K562 (cell line): ENCODE measurements around the gene VLDLR. TPM values are rescaled to one million over a fixed set of nuclear protein-coding genes. Genes with fewer than 3 reads are reported as not detected.

ENCODE experiments used
- ATAC-seq: fragments of 200-7000 bp; cut with Tn5 transposase; 3 replicates; pipeline ENCODE4 v1.9.1; 2020; ENCODE audit warnings: moderate library complexity
- BruUV-seq: library from RNA; stranded (reverse); fragments of 400-500 nt; replicated peaks from 2 replicates; lab custom pipeline; 2021; lab: Mats Ljungman, UMichigan
- CTCF ChIA-PET: fragments of 300-600 bp; formaldehyde crosslinking; extraction: SDS; loops from one replicate; lab custom pipeline; 2021; ENCODE audit warnings: low intra/inter-chr PET ratio; lab: Yijun Ruan, JAX
- POLR2A ChIA-PET: fragments of 300-600, 350-650 bp; sonication (Branson Sonifier 250); formaldehyde crosslinking; extraction: SDS; loops from one replicate; lab custom pipeline; 2021; ENCODE audit warnings: antibody characterized with exemption, inconsistent platforms; lab: Yijun Ruan, JAX
- DNase-seq, 4 experiments: peaks; one replicate each; pipeline versions ENCODE4 v3.0.0 to v3.0.0-alpha.2; 2011 to 2018; ENCODE audit warnings: low spot score in 3 of 4, mixed read lengths in 3 of 4; ENCODE audit errors: extremely low read depth in 1 of 4
- FAIRE-seq: peaks from 2 replicates; lab custom pipeline; 2011; peaks lifted over from hg19 to GRCh38; lab: Jason Lieb, UNC
- H2AFZ ChIP-seq: 2 replicates; pipeline ENCODE4 v1.6.0; 2011; ENCODE audit warnings: low read depth, low read length, control low read depth, inconsistent platforms
- H3K27ac ChIP-seq: fragments of 200-600 bp; 3 replicates; pipeline ENCODE4 v1.8.0; 2011; ENCODE audit warnings: low read depth, mild to moderate bottlenecking, control low read depth, inconsistent platforms, low read length, moderate library complexity, mixed read lengths; ENCODE audit errors: extremely low read depth
- H3K27me3 ChIP-seq, 2 experiments: fragments of 300-600 bp in 1 of 2; 2 replicates in 1 of 2; 3 replicates in 1 of 2; pipeline versions ENCODE4 v1.6.0 to v1.8.0; 2011; ENCODE audit warnings: inconsistent platforms in 2 of 2, low read length in 2 of 2, mild to moderate bottlenecking in 1 of 2, mixed read lengths in 1 of 2, moderate library complexity in 1 of 2; ENCODE audit not compliant: control insufficient read depth in 2 of 2, insufficient read depth in 2 of 2
- H3K36me3 ChIP-seq: fragments of 300-600 bp; 3 replicates; pipeline ENCODE4 v1.8.0; 2011; ENCODE audit warnings: mild to moderate bottlenecking, low read length, inconsistent platforms; ENCODE audit not compliant: control insufficient read depth, insufficient read depth
- H3K4me1 ChIP-seq, 2 experiments: fragments of 200-600 bp in 1 of 2; replicated peaks in 1 of 2; 2 replicates in 1 of 2; 3 replicates in 1 of 2; pipeline versions ENCODE4 v1.5.1 to v1.8.0; 2011; ENCODE audit warnings: inconsistent platforms in 2 of 2, low read length in 2 of 2, mild to moderate bottlenecking in 1 of 2, mixed read lengths in 1 of 2, moderate library complexity in 1 of 2; ENCODE audit not compliant: control insufficient read depth in 2 of 2, insufficient read depth in 2 of 2
- H3K4me2 ChIP-seq: 2 replicates; pipeline ENCODE4 v1.6.1; 2011; ENCODE audit warnings: low read length, control low read depth, inconsistent platforms, mixed read lengths; ENCODE audit not compliant: insufficient read depth
- H3K4me3 ChIP-seq: fragments of 200-600 bp; sonication (generic), shearing (Covaris generic); 2 replicates; pipeline ENCODE4 v1.5.1; 2016; ENCODE audit warnings: control low read depth, inconsistent platforms
- H3K79me2 ChIP-seq: fragments of 200-600 bp; 3 replicates; pipeline ENCODE4 v1.8.0; 2011; ENCODE audit warnings: low read length, inconsistent platforms; ENCODE audit not compliant: control insufficient read depth, insufficient read depth
- H3K9ac ChIP-seq, 2 experiments: 2 replicates each; pipeline versions ENCODE4 v1.6.0 to v1.6.1; 2011; ENCODE audit warnings: low read depth in 2 of 2, low read length in 2 of 2, control low read depth in 1 of 2, inconsistent platforms in 1 of 2, mild to moderate bottlenecking in 1 of 2, mixed read lengths in 1 of 2; ENCODE audit not compliant: insufficient read depth in 1 of 2
- H3K9me1 ChIP-seq: one replicate; pipeline ENCODE4 v1.6.0; 2011; ENCODE audit warnings: inconsistent platforms, mild to moderate bottlenecking, low read length, moderate library complexity; ENCODE audit not compliant: control insufficient read depth, insufficient read depth
- H3K9me3 ChIP-seq: replicated peaks from 2 replicates; pipeline ENCODE4 v1.5.1; 2011; ENCODE audit warnings: low read depth, low read length, inconsistent platforms; ENCODE audit not compliant: control insufficient read depth, insufficient read depth
- H4K20me1 ChIP-seq: replicated peaks from 2 replicates; pipeline ENCODE4 v1.6.1; 2011; ENCODE audit warnings: low read length, inconsistent platforms, mixed read lengths; ENCODE audit not compliant: control insufficient read depth, insufficient read depth
- CHD2 ChIP-seq: IDR thresholded peaks from 2 replicates; pipeline ENCODE4 v1.6.1; 2011; ENCODE audit warnings: low read depth, low read length
- DPF2 ChIP-seq: fragments of 450-650 bp; IDR thresholded peaks from 2 replicates; pipeline ENCODE4 v1.6.1; 2016
- FOXM1 ChIP-seq, 2 experiments: fragments of 450-650 bp in 1 of 2; sonication (generic) in 1 of 2; formaldehyde crosslinking in 1 of 2; IDR thresholded peaks; 2 replicates each; pipeline versions ENCODE4 v1.6.1 to v1.9.0; 2017 to 2022; ENCODE audit warnings: low read depth in 2 of 2, mild to moderate bottlenecking in 2 of 2, missing genetic modification reagents in 1 of 2, moderate library complexity in 1 of 2
- HSF4 ChIP-seq: fragments of 250-450 bp; sonication (Bioruptor Pico); IDR thresholded peaks from 2 replicates; pipeline ENCODE4 v2.1.2; 2022; ENCODE audit warnings: mild to moderate bottlenecking, moderate library complexity, borderline replicate concordance
- KDM4B ChIP-seq, 2 experiments: fragments of 450-650 bp in 1 of 2; sonication (generic) in 1 of 2; IDR thresholded peaks; 2 replicates each; pipeline ENCODE4 v1.6.1; 2016 to 2017; ENCODE audit warnings: borderline replicate concordance in 2 of 2, antibody characterized with exemption in 1 of 2, low read depth in 1 of 2, mild to moderate bottlenecking in 1 of 2
- TAF1 ChIP-seq: IDR thresholded peaks from 2 replicates; pipeline ENCODE4 v1.6.1; 2011; ENCODE audit warnings: mild to moderate bottlenecking, low read length, moderate library complexity; ENCODE audit not compliant: insufficient read depth, control insufficient read depth, severe bottlenecking; ENCODE audit errors: extremely low read depth
- ZNF583 ChIP-seq: fragments of 250-450 bp; sonication (Bioruptor Pico); IDR thresholded peaks from 2 replicates; pipeline ENCODE4 v1.4.0; 2020
- ZNF717 ChIP-seq: fragments of 250-450 bp; sonication (Bioruptor Pico); IDR thresholded peaks from 2 replicates; pipeline ENCODE4 v1.5.0; 2021
- WGBS: fragments of 100-300 bp; shearing (Covaris generic); methylation state at CpG from one replicate; pipeline ENCODE4 v1.1.6; 2016; ENCODE audit warnings: low coverage, mixed read lengths; ENCODE audit not compliant: insufficient coverage; ENCODE audit errors: missing lambda C conversion rate; 5-methylcytosine and 5-hydroxymethylcytosine counted together
- in situ Hi-C: fragments of 300-500 bp; cut with MboI; formaldehyde crosslinking; loops from 4 replicates; pipeline ENCODE4 v1.15.0; 2018; ENCODE audit warnings: inconsistent platforms, mixed read lengths
- intact Hi-C: fragments of 100-400 bp; cut with micrococcal nuclease; formaldehyde crosslinking; loops from 2 replicates; pipeline ENCODE4 v1.14.2; 2022
- polyA plus RNA-seq, 8 experiments: library from polyadenylated mRNA; depleted of rRNA in 4 of 8; stranded (reverse) in 5 of 8; unstranded in 3 of 8; fragments of >200 nt; fragmentation: Nextera tagmentation in 2 of 8; fragmentation: Illumina TruSeq in 1 of 8; extraction: Ambion mirVana in 2 of 8; extraction: Trizol in 1 of 8; gene quantifications; 2 replicates each; pipeline versions ENCODE4 v1.2.1 to v1.2.3, GENCODE V29; 2011 to 2014; ENCODE audit warnings: inconsistent platforms in 1 of 8, missing spikeins in 1 of 8
- total RNA-seq, 7 experiments: library from RNA; depleted of rRNA in 6 of 7; stranded (reverse); fragments of >200 nt in 6 of 7; fragmentation: Illumina TruSeq in 2 of 7; extraction: Trizol in 2 of 7; gene quantifications; 2 replicates each; pipeline versions ENCODE4 v1.2.1 to v1.2.3, GENCODE V29; 2011 to 2021; ENCODE audit warnings: low replicate concordance in 1 of 7
- TF ChIP-seq, protein P1 (sequence below): fragments of 250-450 bp; sonication (Bioruptor Pico); IDR thresholded peaks from 2 replicates; pipeline ENCODE4 v1.5.1; 2021; ENCODE audit warnings: mild to moderate bottlenecking
- TF ChIP-seq, protein P2 (sequence below): fragments of 450-650 bp; conservative IDR thresholded peaks from 2 replicates; pipeline ENCODE4 v1.6.1; 2016; ENCODE audit warnings: missing genetic modification characterization, low read depth, mild to moderate bottlenecking, missing compliant biosample characterization, moderate library complexity
- TF ChIP-seq, protein P3 (sequence below): fragments of 200-800 bp; sonication (Bioruptor generic); IDR thresholded peaks from 2 replicates; pipeline ENCODE4 v1.6.1; 2016; ENCODE audit warnings: missing genetic modification characterization, missing compliant biosample characterization
- TF ChIP-seq, protein P4 (sequence below): conservative IDR thresholded peaks from 2 replicates; pipeline ENCODE4 v1.6.1; 2011; ENCODE audit warnings: low read depth, mild to moderate bottlenecking, low read length; ENCODE audit not compliant: control insufficient read depth

VLDLR gene
- total and polyA plus RNA-seq, 9 of the 15 experiments (the other 6 are each of a cell fraction or from before 2014, with no cell fraction given): 0.03 to 0.58 (median 0.08) TPM

DNA sequence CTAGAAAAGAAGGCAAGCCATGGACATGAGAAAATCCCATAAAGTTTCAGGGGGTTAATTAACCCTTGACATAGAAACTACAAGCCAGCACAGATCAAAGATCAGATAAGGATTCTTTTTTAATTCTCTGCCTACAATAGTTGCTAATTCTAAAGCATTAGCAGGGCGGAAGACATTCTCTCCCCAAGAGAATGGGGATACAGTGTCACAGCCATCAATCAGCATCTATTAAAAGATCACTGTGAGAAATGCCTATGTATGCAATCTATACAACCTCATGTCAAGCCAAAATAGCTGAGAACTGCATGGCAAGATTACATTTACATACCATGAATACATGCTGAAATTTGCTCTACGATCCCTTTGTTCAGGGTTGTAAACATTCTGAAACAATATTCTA, 14.3 kb downstream of the VLDLR start:
- no peak overlapping the region for H3K4me2 ChIP-seq
- H3K27me3 ChIP-seq: no peaks in the 10 kb centered on the region
- FAIRE-seq: no peak
- H3K4me3 ChIP-seq: no peak overlapping the region
- H3K36me3 ChIP-seq: no peaks in the 10 kb centered on the region
- DNase-seq: no peak
- no peaks in the 10 kb centered on the region for H3K79me2 ChIP-seq
- ChIA-PET POLR2A (no interaction called here), CTCF (no interaction called here)
- no peak overlapping the region for H2AFZ ChIP-seq
- no peaks in the 10 kb centered on the region for H3K9me1 ChIP-seq
- intact Hi-C loops: no loop called here
- no peaks in the 10 kb centered on the region for H3K9me3 ChIP-seq
- no peak for ATAC-seq
- BruUV-seq: no TSS peak
- WGBS: 13% methylated on average over 2 of the region's 2 CpGs
- no peaks in the 10 kb centered on the region for H3K4me1 ChIP-seq
- no peaks in the 10 kb centered on the region for H4K20me1 ChIP-seq
- H3K27ac ChIP-seq: no peak overlapping the region
- H3K9ac ChIP-seq: no peak overlapping the region
- in situ Hi-C loops: no loop called here
- TF ChIP-seq ZNF583 (CRISPR knock-in tag) (no peak), ZNF717 (CRISPR knock-in tag) (no peak), DPF2 (no peak), CHD2 (no peak), HSF4 (CRISPR knock-in tag) (no peak), KDM4B (IDR thresholded peaks at IDR 0.05; ENCODE audit: borderline replicate concordance in 2 of 2, low read depth in 1 of 2) (no peak), FOXM1 (IDR thresholded peaks at IDR 0.05; ENCODE audit: low read depth) (no peak), FOXM1 (CRISPR knock-in tag; IDR thresholded peaks at IDR 0.05; ENCODE audit: low read depth) (no peak), TAF1 (no peak)
- TF ChIP-seq, protein P1, sequence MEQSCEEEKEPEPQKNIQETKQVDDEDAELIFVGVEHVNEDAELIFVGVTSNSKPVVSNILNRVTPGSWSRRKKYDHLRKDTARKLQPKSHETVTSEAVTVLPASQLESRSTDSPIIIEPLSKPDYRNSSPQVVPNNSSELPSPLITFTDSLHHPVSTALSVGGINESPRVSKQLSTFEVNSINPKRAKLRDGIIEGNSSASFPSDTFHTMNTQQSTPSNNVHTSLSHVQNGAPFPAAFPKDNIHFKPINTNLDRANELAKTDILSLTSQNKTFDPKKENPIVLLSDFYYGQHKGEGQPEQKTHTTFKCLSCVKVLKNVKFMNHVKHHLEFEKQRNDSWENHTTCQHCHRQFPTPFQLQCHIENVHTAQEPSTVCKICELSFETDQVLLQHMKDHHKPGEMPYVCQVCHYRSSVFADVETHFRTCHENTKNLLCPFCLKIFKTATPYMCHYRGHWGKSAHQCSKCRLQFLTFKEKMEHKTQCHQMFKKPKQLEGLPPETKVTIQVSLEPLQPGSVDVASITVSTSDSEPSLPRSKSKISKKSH: no peak
- TF ChIP-seq, protein P2, sequence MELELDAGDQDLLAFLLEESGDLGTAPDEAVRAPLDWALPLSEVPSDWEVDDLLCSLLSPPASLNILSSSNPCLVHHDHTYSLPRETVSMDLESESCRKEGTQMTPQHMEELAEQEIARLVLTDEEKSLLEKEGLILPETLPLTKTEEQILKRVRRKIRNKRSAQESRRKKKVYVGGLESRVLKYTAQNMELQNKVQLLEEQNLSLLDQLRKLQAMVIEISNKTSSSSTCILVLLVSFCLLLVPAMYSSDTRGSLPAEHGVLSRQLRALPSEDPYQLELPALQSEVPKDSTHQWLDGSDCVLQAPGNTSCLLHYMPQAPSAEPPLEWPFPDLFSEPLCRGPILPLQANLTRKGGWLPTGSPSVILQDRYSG: no peak
- TF ChIP-seq, protein P3, sequence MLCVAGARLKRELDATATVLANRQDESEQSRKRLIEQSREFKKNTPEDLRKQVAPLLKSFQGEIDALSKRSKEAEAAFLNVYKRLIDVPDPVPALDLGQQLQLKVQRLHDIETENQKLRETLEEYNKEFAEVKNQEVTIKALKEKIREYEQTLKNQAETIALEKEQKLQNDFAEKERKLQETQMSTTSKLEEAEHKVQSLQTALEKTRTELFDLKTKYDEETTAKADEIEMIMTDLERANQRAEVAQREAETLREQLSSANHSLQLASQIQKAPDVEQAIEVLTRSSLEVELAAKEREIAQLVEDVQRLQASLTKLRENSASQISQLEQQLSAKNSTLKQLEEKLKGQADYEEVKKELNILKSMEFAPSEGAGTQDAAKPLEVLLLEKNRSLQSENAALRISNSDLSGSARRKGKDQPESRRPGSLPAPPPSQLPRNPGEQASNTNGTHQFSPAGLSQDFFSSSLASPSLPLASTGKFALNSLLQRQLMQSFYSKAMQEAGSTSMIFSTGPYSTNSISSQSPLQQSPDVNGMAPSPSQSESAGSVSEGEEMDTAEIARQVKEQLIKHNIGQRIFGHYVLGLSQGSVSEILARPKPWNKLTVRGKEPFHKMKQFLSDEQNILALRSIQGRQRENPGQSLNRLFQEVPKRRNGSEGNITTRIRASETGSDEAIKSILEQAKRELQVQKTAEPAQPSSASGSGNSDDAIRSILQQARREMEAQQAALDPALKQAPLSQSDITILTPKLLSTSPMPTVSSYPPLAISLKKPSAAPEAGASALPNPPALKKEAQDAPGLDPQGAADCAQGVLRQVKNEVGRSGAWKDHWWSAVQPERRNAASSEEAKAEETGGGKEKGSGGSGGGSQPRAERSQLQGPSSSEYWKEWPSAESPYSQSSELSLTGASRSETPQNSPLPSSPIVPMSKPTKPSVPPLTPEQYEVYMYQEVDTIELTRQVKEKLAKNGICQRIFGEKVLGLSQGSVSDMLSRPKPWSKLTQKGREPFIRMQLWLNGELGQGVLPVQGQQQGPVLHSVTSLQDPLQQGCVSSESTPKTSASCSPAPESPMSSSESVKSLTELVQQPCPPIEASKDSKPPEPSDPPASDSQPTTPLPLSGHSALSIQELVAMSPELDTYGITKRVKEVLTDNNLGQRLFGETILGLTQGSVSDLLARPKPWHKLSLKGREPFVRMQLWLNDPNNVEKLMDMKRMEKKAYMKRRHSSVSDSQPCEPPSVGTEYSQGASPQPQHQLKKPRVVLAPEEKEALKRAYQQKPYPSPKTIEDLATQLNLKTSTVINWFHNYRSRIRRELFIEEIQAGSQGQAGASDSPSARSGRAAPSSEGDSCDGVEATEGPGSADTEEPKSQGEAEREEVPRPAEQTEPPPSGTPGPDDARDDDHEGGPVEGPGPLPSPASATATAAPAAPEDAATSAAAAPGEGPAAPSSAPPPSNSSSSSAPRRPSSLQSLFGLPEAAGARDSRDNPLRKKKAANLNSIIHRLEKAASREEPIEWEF: no peak
- TF ChIP-seq, protein P4, sequence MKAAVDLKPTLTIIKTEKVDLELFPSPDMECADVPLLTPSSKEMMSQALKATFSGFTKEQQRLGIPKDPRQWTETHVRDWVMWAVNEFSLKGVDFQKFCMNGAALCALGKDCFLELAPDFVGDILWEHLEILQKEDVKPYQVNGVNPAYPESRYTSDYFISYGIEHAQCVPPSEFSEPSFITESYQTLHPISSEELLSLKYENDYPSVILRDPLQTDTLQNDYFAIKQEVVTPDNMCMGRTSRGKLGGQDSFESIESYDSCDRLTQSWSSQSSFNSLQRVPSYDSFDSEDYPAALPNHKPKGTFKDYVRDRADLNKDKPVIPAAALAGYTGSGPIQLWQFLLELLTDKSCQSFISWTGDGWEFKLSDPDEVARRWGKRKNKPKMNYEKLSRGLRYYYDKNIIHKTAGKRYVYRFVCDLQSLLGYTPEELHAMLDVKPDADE: no peak
